HCT116 (cell line): Measurements from ENCODE around the gene SPEN. TPM values are rescaled to one million over a fixed set of nuclear protein-coding genes. Genes with fewer than 3 reads are reported as not detected.

Source experiments
- ATAC-seq: fragments of 200-7000 bp; cut with Tn5 transposase; 2 replicates; pipeline ENCODE4 v1.9.1; 2020; ENCODE audit warnings: mild to moderate bottlenecking, moderate library complexity
- BruUV-seq: library from RNA; stranded (reverse); fragments of 400-500 nt; replicated peaks from 2 replicates; lab custom pipeline; 2021; lab: Mats Ljungman, UMichigan
- CTCF ChIA-PET: fragments of 300-600 bp; sonication (Branson Sonifier 250); formaldehyde crosslinking; loops from one replicate; lab custom pipeline; 2021; ENCODE audit warnings: antibody characterized with exemption; lab: Charles Lee
- POLR2A ChIA-PET: fragments of 300-600, 350-600 bp; sonication (Branson Sonifier 250); formaldehyde crosslinking; loops from one replicate; lab custom pipeline; 2021; ENCODE audit warnings: antibody characterized with exemption; lab: Charles Lee
- RAD21 ChIA-PET, 2 experiments: fragments of 300-600 bp; sonication (Branson Sonifier 250); formaldehyde crosslinking; loops; one replicate each; lab custom pipeline; 2023; ENCODE audit warnings: low total read pairs in 2 of 2; ENCODE audit not compliant: uncharacterized antibody in 2 of 2, unreplicated experiment in 2 of 2, low non-redundant PET in 1 of 2; lab: Charles Lee
- DNase-seq: peaks from one replicate; pipeline ENCODE4 v3.0.0-alpha.2; 2010; ENCODE audit warnings: low read depth, low spot score
- H2AFZ ChIP-seq: fragments of 200-600 bp; shearing (Covaris generic), sonication (generic); 2 replicates; pipeline ENCODE4 v1.6.1; 2017; ENCODE audit warnings: low read depth, mixed run types, mixed read lengths, antibody characterized with exemption, low read length; ENCODE audit not compliant: poor library complexity, severe bottlenecking
- H3K27ac ChIP-seq: 2 replicates; pipeline ENCODE4 v1.5.1; 2012; ENCODE audit warnings: low read depth, low read length
- H3K27me3 ChIP-seq: fragments of 200-600 bp; sonication (generic); 2 replicates; pipeline ENCODE4 v1.6.1; 2016; ENCODE audit warnings: mixed run types, low read length, mixed read lengths; ENCODE audit not compliant: insufficient read depth
- H3K36me3 ChIP-seq, 2 experiments: fragments of 200-500 bp in 1 of 2; fragments of 200-600 bp in 1 of 2; sonication (Bioruptor generic) in 1 of 2; sonication (generic) in 1 of 2; 2 replicates each; pipeline versions ENCODE4 v1.5.1 to v1.6.1; 2014 to 2016; ENCODE audit warnings: low read length in 2 of 2, inconsistent platforms in 1 of 2, mixed read lengths in 1 of 2, mixed run types in 1 of 2; ENCODE audit not compliant: insufficient read depth in 2 of 2, control insufficient read depth in 1 of 2
- H3K4me1 ChIP-seq, 2 experiments: fragments of 200-600 bp in 1 of 2; sonication (generic) in 1 of 2; 2 replicates each; pipeline versions ENCODE4 v1.5.1 to v1.6.1; 2012 to 2017; ENCODE audit warnings: low read length in 2 of 2, inconsistent platforms in 1 of 2, mild to moderate bottlenecking in 1 of 2, mixed read lengths in 1 of 2, mixed run types in 1 of 2, moderate library complexity in 1 of 2; ENCODE audit not compliant: insufficient read depth in 2 of 2, control insufficient read depth in 1 of 2
- H3K4me2 ChIP-seq: fragments of 200-600 bp; sonication (generic); 2 replicates; pipeline ENCODE4 v1.6.1; 2017; ENCODE audit warnings: mixed run types, low read length, mixed read lengths
- H3K4me3 ChIP-seq, 2 experiments: fragments of 200-600 bp in 1 of 2; sonication (generic) in 1 of 2; replicated peaks in 1 of 2; 2 replicates each; pipeline ENCODE4 v1.5.1; 2011 to 2016; ENCODE audit warnings: low read length in 2 of 2, control low read depth in 1 of 2, low read depth in 1 of 2, mild to moderate bottlenecking in 1 of 2, mixed read lengths in 1 of 2, mixed run types in 1 of 2
- H3K79me2 ChIP-seq: fragments of 200-600 bp; sonication (generic); 2 replicates; pipeline ENCODE4 v1.6.1; 2017; ENCODE audit warnings: mild to moderate bottlenecking, mixed run types, low read length, moderate library complexity, mixed read lengths; ENCODE audit not compliant: insufficient read depth
- H3K9ac ChIP-seq: fragments of 200-600 bp; sonication (generic); 2 replicates; pipeline ENCODE4 v1.6.1; 2016; ENCODE audit warnings: low read length, mixed read lengths
- H3K9me2 ChIP-seq: fragments of 200-600 bp; sonication (generic), shearing (Covaris generic); 2 replicates; pipeline ENCODE4 v1.6.1; 2017; ENCODE audit warnings: mixed run types, mild to moderate bottlenecking, moderate library complexity; ENCODE audit not compliant: insufficient read depth
- H3K9me3 ChIP-seq, 2 experiments: fragments of 200-500 bp in 1 of 2; fragments of 200-600 bp in 1 of 2; sonication (Bioruptor generic) in 1 of 2; sonication (generic) in 1 of 2; 2 replicates each; pipeline ENCODE4 v1.6.1; 2014 to 2017; ENCODE audit warnings: low read length in 2 of 2, mixed read lengths in 2 of 2, inconsistent platforms in 1 of 2, low read depth in 1 of 2, mild to moderate bottlenecking in 1 of 2, mixed run types in 1 of 2, moderate library complexity in 1 of 2; ENCODE audit not compliant: control insufficient read depth in 1 of 2, insufficient read depth in 1 of 2
- H4K20me1 ChIP-seq: fragments of 200-600 bp; sonication (generic), shearing (Covaris generic); 2 replicates; pipeline ENCODE4 v1.6.1; 2017; ENCODE audit warnings: mixed run types, mild to moderate bottlenecking, moderate library complexity; ENCODE audit not compliant: insufficient read depth
- CBX3 ChIP-seq: IDR thresholded peaks from 2 replicates; pipeline ENCODE4 v1.6.1; 2012; ENCODE audit warnings: low read depth
- EGR1 ChIP-seq: IDR thresholded peaks from 2 replicates; pipeline ENCODE4 v1.6.1; 2012; ENCODE audit warnings: low read depth
- EZH2 ChIP-seq: fragments of 200-600 bp; sonication (generic); IDR thresholded peaks from 2 replicates; pipeline ENCODE4 v1.6.1; 2017; ENCODE audit warnings: antibody characterized with exemption, mixed run types
- RAD21 ChIP-seq: IDR thresholded peaks from 2 replicates; pipeline ENCODE4 v1.6.1; 2012; ENCODE audit warnings: low read depth, mild to moderate bottlenecking
- SP1 ChIP-seq: IDR thresholded peaks from 2 replicates; pipeline ENCODE4 v1.6.1; 2012; ENCODE audit warnings: low read depth
- SRF ChIP-seq: IDR thresholded peaks from 2 replicates; pipeline ENCODE4 v1.6.1; 2012; ENCODE audit warnings: low read depth
- ZNF274 ChIP-seq: fragments of 200-500 bp; sonication (Bioruptor generic); IDR thresholded peaks from 2 replicates; pipeline ENCODE4 v1.6.1; 2014; ENCODE audit warnings: mild to moderate bottlenecking, low read depth, low read length, inconsistent platforms
- intact Hi-C: fragments of 100-400 bp; cut with micrococcal nuclease; formaldehyde crosslinking; loops from 2 replicates; pipeline ENCODE4 v1.10.0; 2022
- total RNA-seq: library from RNA; stranded (reverse); gene quantifications from one replicate; pipeline ENCODE4 v1.2.1, GENCODE V29; 2021; ENCODE audit not compliant: unreplicated experiment
- TF ChIP-seq, protein P1 (sequence below): IDR thresholded peaks from 2 replicates; pipeline ENCODE4 v1.6.1; 2012; ENCODE audit warnings: low read depth

SPEN gene
- total RNA-seq, 1 experiment from 2014 or later = 58.6 TPM

DNA sequence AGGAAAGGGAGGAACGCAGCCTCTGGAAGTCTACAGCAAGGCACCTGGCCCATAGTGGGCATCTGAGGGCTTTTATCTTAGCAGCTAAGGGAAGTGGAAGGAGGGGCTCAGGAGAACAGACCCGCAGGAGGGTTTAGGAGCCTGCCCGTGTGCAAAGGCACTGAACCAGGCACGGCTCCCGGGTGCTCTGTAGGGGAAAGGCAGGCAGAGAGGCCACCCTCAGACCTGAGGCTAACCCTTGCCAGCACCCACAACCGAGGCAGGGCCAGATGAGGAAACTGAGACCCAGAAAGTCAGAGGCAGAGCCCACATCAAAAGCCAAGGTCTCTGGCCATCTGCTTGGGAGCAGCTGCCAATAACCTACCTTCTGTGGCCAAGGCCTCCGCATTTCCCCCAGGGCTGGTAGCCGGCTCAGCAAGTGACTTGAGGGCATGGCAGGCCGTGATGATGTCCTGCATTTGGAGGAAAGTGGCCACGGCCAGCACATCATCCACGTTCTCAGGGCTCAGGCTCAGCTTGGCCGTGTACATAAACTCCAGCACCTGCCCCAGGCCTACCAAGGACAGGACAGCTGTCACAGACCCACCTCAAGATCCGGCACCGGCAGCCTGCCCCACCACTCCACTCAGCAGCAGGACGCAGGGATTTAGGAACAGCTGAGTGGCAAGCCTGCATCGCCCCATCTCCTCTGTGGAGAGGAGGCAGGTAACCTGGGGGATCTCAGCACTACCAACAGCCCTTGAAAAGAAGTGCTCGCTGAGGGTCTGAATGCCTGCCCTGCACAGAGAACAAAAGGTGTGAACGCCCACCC is 99.3 kb downstream of the SPEN start:
- no peak overlapping the region for H3K27ac ChIP-seq
- ChIA-PET POLR2A (interaction anchor here (0.6 kb wide), 1 partner anchor 131 kb away, joined by 3 read pairs; no protein-coding TSS in a partner anchor), CTCF (no interaction called here)
- no peak for TF ChIP-seq SP1
- TF ChIP-seq SRF = no peak
- no peak for TF ChIP-seq ZNF274
- TF ChIP-seq, protein P1, sequence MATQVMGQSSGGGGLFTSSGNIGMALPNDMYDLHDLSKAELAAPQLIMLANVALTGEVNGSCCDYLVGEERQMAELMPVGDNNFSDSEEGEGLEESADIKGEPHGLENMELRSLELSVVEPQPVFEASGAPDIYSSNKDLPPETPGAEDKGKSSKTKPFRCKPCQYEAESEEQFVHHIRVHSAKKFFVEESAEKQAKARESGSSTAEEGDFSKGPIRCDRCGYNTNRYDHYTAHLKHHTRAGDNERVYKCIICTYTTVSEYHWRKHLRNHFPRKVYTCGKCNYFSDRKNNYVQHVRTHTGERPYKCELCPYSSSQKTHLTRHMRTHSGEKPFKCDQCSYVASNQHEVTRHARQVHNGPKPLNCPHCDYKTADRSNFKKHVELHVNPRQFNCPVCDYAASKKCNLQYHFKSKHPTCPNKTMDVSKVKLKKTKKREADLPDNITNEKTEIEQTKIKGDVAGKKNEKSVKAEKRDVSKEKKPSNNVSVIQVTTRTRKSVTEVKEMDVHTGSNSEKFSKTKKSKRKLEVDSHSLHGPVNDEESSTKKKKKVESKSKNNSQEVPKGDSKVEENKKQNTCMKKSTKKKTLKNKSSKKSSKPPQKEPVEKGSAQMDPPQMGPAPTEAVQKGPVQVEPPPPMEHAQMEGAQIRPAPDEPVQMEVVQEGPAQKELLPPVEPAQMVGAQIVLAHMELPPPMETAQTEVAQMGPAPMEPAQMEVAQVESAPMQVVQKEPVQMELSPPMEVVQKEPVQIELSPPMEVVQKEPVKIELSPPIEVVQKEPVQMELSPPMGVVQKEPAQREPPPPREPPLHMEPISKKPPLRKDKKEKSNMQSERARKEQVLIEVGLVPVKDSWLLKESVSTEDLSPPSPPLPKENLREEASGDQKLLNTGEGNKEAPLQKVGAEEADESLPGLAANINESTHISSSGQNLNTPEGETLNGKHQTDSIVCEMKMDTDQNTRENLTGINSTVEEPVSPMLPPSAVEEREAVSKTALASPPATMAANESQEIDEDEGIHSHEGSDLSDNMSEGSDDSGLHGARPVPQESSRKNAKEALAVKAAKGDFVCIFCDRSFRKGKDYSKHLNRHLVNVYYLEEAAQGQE = no peak
- no peak for TF ChIP-seq CBX3
- TF ChIP-seq RAD21 = no peak
- TF ChIP-seq EZH2 = no peak
- TF ChIP-seq EGR1 = no peak
- TF ChIP-seq, all 23 proteins: peak for 0
- Histone ChIP-seq H3K4me3 (no peak overlapping the region), H4K20me1 (no peaks in the 10 kb centered on the region), H3K9me3 (no peaks in the 10 kb centered on the region), H3K9me2 (no peaks in the 10 kb centered on the region), H3K27me3 (no peaks in the 10 kb centered on the region), H3K36me3 (peaks cover 13 to 15% of the 10 kb centered on the region in 2 experiments; a peak in 3 of 4 replicates), H3K4me2 (no peak overlapping the region), H3K9ac (no peak overlapping the region), H2AFZ (no peak overlapping the region), H3K4me1 (peaks cover 22 to 32% of the 10 kb centered on the region in 2 experiments), H3K79me2 (peaks cover 23% of the 10 kb centered on the region; the same call in 1 of the 2 replicates)
- DNase-seq (no peak), ATAC-seq (no peak)
- intact Hi-C loops = no loop called here
- BruUV-seq = no TSS peak
- RAD21 ChIA-PET = no interaction called here
